Measurements from ENCODE around the gene NFIC.
A peak's percentile ranks its signal among the peaks of the same experiment; 100 is the strongest.

The NFIC gene

GRCh38 chr19:3471954-3472655 lies 105.7 kb downstream of the NFIC start:
- DNase-seq = no peak

- no peak for DNase-seq
Observed at GRCh38 chr19:3474010-3474409, 107.6 kb downstream of the NFIC start.

GRCh38 chr19:3474614-3475013 lies 108.2 kb downstream of the NFIC start:
- no peak for DNase-seq

GRCh38 chr19:3475449-3475848 lies 109.1 kb downstream of the NFIC start:
- no peak for DNase-seq

DNA sequence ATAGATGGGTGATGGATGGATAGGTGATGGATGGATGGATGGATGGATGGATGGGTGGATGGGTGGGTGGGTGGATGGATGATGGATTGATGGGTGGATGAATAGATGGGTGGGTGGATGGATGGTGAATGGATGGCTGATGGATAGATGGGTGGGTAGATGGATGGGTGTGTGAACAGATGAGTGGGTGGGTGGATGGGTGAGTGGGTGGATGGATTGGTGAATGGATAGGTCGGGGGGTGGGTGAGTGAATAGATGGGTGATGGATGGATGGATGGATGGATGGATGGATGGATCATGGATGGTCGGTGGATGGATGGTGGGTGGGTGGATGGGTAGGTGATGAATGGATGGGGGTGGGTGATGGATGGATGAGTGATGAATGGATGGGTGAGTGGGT lies 110.4 kb downstream of the NFIC start:
- DNase-seq = no peak

DNA sequence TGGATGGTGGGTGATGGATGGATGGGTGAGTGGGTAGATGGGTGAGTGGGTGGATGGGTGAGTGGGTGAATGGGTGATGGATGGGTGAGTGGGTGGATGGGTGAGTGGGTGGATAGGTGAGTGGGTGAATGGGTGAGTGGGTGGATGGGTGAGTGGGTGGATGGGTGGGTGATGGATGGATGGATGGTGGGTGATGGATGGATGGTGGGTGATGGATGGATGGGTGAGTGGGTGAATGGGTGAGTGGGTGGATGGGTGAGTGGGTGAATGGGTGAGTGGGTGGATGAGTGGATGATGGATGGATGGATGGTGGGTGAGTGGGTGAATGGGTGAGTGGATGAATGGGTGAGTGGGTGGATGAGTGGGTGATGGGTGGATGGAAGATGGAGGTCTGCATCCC lies 111.1 kb downstream of the NFIC start:
- no peak for DNase-seq

DNA sequence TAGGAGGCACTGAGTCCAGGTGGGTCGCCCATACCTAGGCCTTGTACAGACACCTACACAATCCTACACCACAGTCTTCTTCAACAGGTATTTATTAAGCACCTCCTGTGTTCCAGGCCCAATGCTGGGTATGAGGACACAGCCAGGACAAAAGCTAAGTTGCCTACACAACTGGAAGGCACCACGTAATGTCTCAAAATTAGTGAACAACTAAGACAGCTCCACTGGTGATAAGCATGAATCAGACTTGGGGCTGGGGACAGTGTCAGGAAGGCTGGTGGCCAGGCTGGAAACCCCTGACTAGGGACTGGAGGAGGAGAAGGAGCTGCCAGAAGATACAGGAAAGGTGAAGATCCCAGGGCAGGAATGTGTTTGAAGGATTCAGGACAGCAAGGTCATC lies 111.6 kb downstream of the NFIC start:
- peak in 1 of 2 experiments; percentile 16 for DNase-seq

DNA sequence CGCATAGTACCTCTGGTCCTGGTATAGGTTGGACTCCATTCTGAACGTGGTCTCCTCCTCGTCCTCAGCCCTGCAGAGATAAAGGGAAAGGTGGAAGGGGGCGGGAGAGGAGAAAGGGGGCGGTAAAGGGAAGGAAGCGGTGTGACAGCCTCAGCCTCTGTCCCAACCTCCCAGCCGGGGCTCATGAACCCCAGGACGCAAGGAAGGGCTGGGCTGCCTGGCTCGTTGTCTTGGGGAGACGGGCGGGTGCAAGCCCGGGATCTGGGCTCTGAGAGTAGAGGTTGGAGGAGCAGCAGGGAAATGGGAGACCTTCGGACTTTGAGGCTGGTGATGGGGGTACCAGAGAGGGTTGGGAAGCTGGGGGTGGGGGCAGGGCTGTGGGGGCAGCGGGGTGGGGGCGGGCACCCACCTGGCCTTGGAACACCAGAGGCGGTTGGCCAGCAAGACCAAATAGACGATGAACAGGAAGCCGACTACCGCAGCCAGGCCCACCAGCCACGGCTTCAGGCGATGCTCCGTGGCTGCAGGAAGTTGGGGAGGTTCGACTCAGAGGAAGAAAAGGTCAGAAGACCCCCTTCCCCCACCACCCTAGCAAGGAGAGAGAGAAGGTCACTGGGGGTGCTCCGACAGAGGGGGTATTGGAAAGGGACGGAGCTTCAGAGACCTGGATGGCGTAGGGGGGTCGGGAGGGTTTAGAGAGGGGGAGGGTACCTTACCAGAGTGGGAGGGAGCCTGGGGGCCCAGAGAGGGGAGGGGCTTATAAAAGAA lies 112.2 kb downstream of the NFIC start:
- DNase-seq = peak; percentile 81 to 88

DNA sequence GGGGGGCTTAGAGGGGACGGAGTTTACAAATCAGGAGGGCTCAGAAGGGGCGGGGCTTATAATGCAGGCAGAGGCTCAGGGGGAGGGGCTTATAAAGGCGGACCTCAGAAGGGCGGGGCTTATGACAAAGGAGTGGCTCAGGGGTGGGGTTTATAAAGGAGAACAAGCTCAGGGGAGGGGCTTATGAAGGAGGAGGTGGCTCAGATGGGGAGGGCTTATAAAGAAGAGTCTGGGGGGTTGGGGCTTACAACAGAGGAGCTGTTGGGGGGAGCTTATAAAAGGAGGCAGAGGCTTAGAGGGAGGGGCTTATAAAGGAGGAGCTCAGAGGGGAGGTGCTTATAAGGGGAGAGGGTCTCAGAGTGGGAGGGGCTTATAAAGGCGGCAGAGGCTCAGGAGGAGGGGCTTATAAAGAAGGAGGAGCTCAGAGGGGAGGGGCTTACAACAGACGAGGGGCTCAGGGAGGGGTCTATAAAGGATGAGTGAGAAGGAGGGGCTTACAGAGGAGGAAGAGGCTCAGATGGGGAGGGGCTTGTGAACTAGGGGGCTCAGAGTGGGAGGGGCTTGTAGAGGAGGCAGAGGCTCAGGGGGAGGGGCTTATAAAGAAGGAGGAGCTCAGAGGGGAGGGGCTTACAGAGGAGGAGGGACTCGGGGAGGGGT lies 112.9 kb downstream of the NFIC start:
- peak; percentile 91 to 96 for DNase-seq

DNA sequence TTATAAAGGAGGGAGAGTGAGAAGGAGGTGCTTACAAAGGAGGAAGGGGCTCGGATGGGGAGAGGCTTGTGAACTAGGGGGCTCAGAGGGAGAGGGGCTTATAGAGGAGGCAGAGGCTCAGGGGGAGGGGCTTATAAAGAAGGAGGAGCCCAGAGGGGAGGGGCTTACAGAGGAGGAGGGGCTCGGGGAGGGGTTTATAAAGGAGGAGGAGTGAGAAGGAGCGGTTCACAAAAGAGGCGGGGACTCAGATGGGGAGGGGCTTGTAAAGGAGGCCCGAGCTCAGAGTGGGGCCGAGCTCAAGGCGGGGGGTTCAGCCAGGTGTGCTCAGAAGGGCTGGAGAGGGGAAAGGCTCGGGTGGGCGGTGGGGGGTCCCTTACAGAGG lies 113.4 kb downstream of the NFIC start:
- no peak for DNase-seq

DNA sequence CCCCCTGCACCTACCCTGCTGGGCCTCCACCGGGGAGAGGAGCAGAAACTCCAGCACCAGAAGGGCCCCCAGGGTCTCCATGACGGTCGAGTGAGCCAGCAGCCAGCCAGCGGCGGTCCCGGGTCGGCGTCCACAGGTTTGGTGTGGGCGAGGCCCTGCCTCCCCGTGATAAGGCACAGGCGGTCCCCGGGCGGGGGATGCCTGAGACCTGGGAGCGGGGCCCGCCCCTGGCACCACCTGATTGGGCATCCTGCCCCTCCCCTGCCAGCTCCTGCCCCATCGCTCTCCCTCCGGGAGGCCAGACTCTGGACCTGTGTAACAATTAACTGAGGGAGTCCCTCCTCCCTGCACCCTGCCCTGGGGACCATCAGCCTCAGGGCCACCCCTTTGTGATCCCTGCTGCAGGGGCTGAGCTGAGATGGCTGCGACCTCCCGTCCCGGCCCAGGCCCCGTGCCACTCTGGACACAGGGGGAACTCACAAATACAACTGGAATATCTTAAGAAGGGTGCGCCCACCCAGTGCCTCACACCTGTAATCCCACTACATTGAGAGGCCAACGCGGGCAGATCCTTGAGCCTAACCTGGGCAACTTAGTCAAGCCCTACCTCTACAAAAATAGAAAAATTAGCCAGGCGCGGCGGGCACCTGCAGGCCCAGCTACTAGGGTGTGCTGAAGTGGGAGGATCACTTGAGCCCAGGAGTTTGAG lies 114.2 kb downstream of the NFIC start, which contains the start of gene SMIM24:
Gene SMIM24, minus strand, starts transcription at position 143 of the 709 bp plus-strand sequence. Its CDS starts 62 bp downstream, at position 81.
- DNase-seq = no peak

GRCh38 chr19:3481241-3482090 lies 115.1 kb downstream of the NFIC start:
- no peak for DNase-seq

- no peak for DNase-seq
Observed at GRCh38 chr19:3482507-3483225, 116.3 kb downstream of the NFIC start.

- DNase-seq = no peak
Observed at GRCh38 chr19:3483226-3483628, 116.8 kb downstream of the NFIC start, which contains the start of gene SMIM44. SMIM44 (minus strand) TSS chr19:3483441; CDS start chr19:3483403, 38 bp downstream.

DNA sequence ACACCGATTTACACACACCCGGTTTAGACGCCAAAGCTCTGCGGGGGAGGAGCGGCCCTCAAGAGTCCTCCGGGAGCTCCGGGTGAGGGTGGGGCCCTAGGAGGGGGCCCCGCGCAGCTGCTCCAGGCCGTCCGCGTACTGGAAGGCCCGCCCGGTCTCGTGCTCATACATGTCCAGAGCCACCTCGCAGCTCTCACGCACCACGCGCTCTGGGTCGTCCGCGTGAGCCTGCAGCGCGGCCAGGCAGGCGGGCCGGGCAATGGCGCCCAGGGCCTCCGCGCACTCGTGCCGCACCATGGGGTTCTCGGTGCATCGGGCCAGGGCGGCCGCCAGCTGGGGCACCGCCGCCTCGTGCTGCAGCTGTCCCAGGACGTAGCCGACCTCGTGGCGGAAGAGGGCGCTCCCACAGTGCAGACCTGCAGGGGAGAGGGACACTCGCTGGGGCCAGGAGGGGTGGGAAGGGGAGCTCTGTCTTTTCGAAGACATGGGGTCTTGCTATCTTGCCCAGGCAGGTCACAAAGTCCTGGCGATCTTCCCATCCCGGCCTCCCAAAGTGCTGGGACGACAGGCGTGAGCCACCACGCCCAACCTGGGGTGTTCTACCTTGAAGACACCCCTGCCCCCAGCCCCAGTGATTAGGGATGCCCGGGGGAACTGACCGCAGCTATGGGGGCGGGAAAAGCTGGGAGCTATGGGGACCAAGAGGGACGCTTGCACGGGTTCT lies 125.2 kb downstream of the NFIC start:
- DNase-seq = no peak

DNA sequence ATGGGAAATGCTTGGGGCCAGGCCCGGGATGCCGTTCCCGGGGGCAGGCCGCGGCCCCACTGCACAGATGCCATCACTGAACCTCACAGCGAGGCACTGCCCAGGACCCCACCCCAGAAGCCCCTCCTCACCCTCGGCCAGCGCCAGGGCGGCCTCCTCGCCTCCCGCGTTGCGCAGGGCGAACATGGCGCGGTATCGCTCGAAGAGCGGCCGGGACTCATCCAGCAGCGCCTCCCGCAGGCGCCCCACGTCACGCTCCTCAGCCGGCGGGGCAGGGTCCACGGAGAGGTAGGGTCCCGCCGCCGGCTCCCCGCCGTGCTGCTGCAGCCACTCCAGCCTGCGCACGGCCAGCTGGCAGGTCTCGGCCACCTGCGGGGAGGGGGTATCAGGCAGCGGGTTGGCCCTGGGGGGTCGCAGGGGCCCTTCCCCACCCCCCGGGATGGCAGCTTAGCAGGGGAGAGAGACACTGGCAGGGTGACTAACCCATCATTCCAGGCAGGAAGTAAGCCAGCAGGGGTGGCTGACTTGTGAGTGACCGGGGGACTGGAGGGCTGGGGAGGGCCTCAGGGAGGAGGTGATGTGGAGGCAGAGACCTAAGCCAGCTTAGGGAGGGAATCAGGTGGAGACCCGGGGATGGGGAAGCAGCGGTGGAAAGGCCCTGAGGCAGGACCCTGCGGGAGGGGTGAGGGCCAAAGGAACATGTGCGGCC lies 125.9 kb downstream of the NFIC start:
- DNase-seq = no peak

DNA sequence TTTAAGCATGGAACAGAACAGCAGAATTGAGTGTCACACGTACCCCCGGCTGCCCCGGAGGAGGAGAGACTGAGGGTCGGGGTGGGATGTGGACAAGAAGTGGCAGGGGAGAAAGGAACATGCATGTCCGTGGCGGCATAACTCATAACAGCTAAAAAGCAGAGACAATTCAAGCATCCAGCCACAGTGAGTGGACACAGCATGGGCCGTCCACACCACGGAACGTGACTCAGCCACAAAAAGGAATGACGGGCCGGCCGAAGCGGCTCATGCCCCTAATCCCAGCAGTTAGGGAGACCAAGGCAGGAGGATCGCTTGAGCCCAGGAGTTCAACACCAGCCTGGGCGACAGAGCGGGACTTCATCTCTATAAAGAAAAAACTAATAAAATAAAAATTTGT lies 126.5 kb downstream of the NFIC start:
- DNase-seq = no peak

- DNase-seq = no peak
Observed at GRCh38 chr19:3493651-3494050, 127.3 kb downstream of the NFIC start.

- no peak for DNase-seq
Observed at GRCh38 chr19:3494051-3494450, 127.7 kb downstream of the NFIC start.

- DNase-seq = no peak
Observed at GRCh38 chr19:3494559-3494958, 128.2 kb downstream of the NFIC start.

Data from Kasumi-1 (cell line).